Keratinocyte (primary cell): Measurements from ENCODE around the gene NLGN4Y.

Source experiments
- CTCF ChIP-seq, 3 experiments: IDR thresholded peaks in 1 of 3; conservative IDR thresholded peaks in 1 of 3; optimal IDR thresholded peaks in 1 of 3; 2 replicates in 2 of 3; 3 replicates in 1 of 3; pipeline versions ENCODE3 to v1.5.1; 2011; ENCODE audit warnings: low read length in 3 of 3, mild to moderate bottlenecking in 3 of 3, moderate library complexity in 2 of 3, control low read depth in 1 of 3, inconsistent platforms in 1 of 3; ENCODE audit not compliant: insufficient read depth in 2 of 3; ENCODE audit errors: extremely low read depth in 1 of 3
- EZH2 ChIP-seq: IDR thresholded peaks from one replicate; pipeline ENCODE4 v1.6.1; 2012; ENCODE audit warnings: inconsistent platforms, mild to moderate bottlenecking, low read length, moderate library complexity

- no peak for TF ChIP-seq CTCF (optimal IDR thresholded peaks at IDR 0.05 in 1 of 3, IDR thresholded peaks at IDR 0.05 in 1 of 3, conservative IDR thresholded peaks at IDR 0.05 in 1 of 3; ENCODE audit: extremely low read depth in 1 of 3, insufficient read depth in 2 of 3, low read length in 3 of 3)
- TF ChIP-seq EZH2: no peak
Observed at GRCh38 chrY:14802125-14802524, 277.8 kb downstream of the NLGN4Y start.
